ENCODE measurements around the gene AMDHD2.

- TF ChIP-seq POLR2AphosphoS5 (IDR thresholded peaks at IDR 0.05; ENCODE audit: low read depth), result no peak
- TF ChIP-seq CTCF (conservative IDR thresholded peaks at IDR 0.05; ENCODE audit: low read depth in 2 of 2), result no peak
- no peak for TF ChIP-seq EZH2 (IDR thresholded peaks at IDR 0.05; ENCODE audit: low read depth, unreplicated experiment)
- no peak for TF ChIP-seq JUNB (IDR thresholded peaks at IDR 0.05; ENCODE audit: unreplicated experiment)
- TF ChIP-seq STAT1 (IDR thresholded peaks at IDR 0.05; ENCODE audit: unreplicated experiment), result no peak
- TF ChIP-seq REST (IDR thresholded peaks at IDR 0.05; ENCODE audit: unreplicated experiment), result no peak
- TF ChIP-seq EZH2phosphoT487 (IDR thresholded peaks at IDR 0.05; ENCODE audit: unreplicated experiment), result no peak
Observed at GRCh38 chr16:2497695-2498484, 22.3 kb upstream of the AMDHD2 start.

Data from GM23338 (cell line).